Brain microvascular endothelial cell (primary cell): ENCODE data around the gene UNC5C.

Experiments used
- DNase-seq: peaks from one replicate; pipeline ENCODE4 v3.0.0-alpha.2; 2020
- H3K27ac ChIP-seq: fragments of 250-450 bp; sonication (Bioruptor Pico); 2 replicates; pipeline ENCODE4 v1.5.1; 2020; ENCODE audit warnings: mild to moderate bottlenecking, moderate library complexity
- H3K27me3 ChIP-seq: fragments of 250-450 bp; sonication (Bioruptor Pico); replicated peaks from 2 replicates; pipeline ENCODE4 v1.5.1; 2020; ENCODE audit warnings: mild to moderate bottlenecking
- H3K36me3 ChIP-seq: fragments of 250-450 bp; sonication (Bioruptor Pico); replicated peaks from 2 replicates; pipeline ENCODE4 v1.5.1; 2020; ENCODE audit warnings: mild to moderate bottlenecking
- H3K4me3 ChIP-seq: 2 replicates; pipeline ENCODE4 v1.5.1; 2011; ENCODE audit warnings: low read depth, mild to moderate bottlenecking, control low read depth, low read length, moderate library complexity
- CTCF ChIP-seq: IDR thresholded peaks from 2 replicates; pipeline ENCODE4 v1.5.1; 2011; ENCODE audit warnings: low read depth, mild to moderate bottlenecking, moderate library complexity, low read length, control low read depth, inconsistent platforms; ENCODE audit errors: missing control alignments
- in situ Hi-C: cut with HindIII; loops from 2 replicates; pipeline ENCODE4 v1.10.0; 2017; ENCODE audit warnings: low sequenced_read_pairs, low pct_ligation_motif_present

UNC5C gene

GRCh38 chr4:95217197-95217596 lies 331.6 kb downstream of the UNC5C start:
- in situ Hi-C loops: no loop called here
- TF ChIP-seq CTCF: no peak
- no peak overlapping the region for H3K4me3 ChIP-seq
- H3K27me3 ChIP-seq: no peaks in the 10 kb centered on the region
- H3K36me3 ChIP-seq: no peaks in the 10 kb centered on the region
- DNase-seq: no peak
- H3K27ac ChIP-seq: no peak overlapping the region

GRCh38 chr4:95216636-95217035 lies 332.1 kb downstream of the UNC5C start:
- Histone ChIP-seq H3K4me3 (no peak overlapping the region), H3K36me3 (no peaks in the 10 kb centered on the region), H3K27ac (no peak overlapping the region), H3K27me3 (no peaks in the 10 kb centered on the region)
- no peak for DNase-seq
- in situ Hi-C loops: no loop called here
- no peak for TF ChIP-seq CTCF

- DNase-seq: peak; percentile 46
- no peak for TF ChIP-seq CTCF
- no peaks in the 10 kb centered on the region for H3K36me3 ChIP-seq
- no peak overlapping the region for H3K27ac ChIP-seq
- H3K4me3 ChIP-seq: no peak overlapping the region
- in situ Hi-C loops: no loop called here
- H3K27me3 ChIP-seq: no peaks in the 10 kb centered on the region
Observed at GRCh38 chr4:95215991-95216605, 332.7 kb downstream of the UNC5C start.

- TF ChIP-seq CTCF: no peak
- in situ Hi-C loops: no loop called here
- Histone ChIP-seq H3K36me3 (no peaks in the 10 kb centered on the region), H3K27ac (no peak overlapping the region), H3K4me3 (no peak overlapping the region), H3K27me3 (no peaks in the 10 kb centered on the region)
- no peak for DNase-seq
Observed at GRCh38 chr4:95215043-95215442, 333.7 kb downstream of the UNC5C start.

- no peaks in the 10 kb centered on the region for H3K27me3 ChIP-seq
- H3K4me3 ChIP-seq: no peak overlapping the region
- DNase-seq: no peak
- H3K27ac ChIP-seq: no peak overlapping the region
- in situ Hi-C loops: no loop called here
- TF ChIP-seq CTCF: no peak
- H3K36me3 ChIP-seq: no peaks in the 10 kb centered on the region
Observed at GRCh38 chr4:95214408-95214807, 334.4 kb downstream of the UNC5C start.

GRCh38 chr4:95213366-95213765 lies 335.4 kb downstream of the UNC5C start:
- no peak for DNase-seq
- no peaks in the 10 kb centered on the region for H3K36me3 ChIP-seq
- H3K4me3 ChIP-seq: no peak overlapping the region
- no peak overlapping the region for H3K27ac ChIP-seq
- H3K27me3 ChIP-seq: no peaks in the 10 kb centered on the region
- in situ Hi-C loops: no loop called here
- TF ChIP-seq CTCF: no peak
